ENCODE measurements around the gene ABLIM2.

The ABLIM2 gene

DNA sequence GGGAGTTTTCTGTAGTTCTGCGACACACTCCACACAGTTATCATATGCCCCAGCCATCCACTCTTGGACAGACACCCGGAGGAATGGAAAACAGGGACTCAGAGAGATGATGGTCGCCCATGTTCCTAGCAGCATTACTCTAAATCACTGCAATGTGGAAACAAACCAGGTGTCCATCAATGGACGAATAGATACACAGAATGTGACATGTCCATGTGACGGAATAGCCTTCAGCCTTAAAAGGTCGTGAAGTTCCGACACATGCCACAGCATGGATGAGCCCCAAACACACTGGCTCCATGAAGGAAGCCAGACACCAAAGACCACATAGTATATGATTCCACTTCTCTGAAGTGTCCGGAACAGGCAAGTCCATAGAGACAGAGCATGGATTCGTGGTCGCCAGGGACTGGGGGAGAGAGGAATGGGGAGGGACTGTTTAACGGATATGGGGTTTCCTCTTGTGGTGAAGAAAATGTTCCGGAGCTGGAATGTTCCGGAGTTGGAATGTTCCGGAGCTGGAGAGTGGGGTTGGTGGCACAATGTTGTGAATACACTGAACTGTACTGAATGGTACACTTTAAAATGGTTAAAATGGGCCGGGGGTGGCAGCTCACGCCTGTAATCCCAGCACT lies 190.2 kb downstream of the ABLIM2 start:
- DNase-seq: no peak

DNA sequence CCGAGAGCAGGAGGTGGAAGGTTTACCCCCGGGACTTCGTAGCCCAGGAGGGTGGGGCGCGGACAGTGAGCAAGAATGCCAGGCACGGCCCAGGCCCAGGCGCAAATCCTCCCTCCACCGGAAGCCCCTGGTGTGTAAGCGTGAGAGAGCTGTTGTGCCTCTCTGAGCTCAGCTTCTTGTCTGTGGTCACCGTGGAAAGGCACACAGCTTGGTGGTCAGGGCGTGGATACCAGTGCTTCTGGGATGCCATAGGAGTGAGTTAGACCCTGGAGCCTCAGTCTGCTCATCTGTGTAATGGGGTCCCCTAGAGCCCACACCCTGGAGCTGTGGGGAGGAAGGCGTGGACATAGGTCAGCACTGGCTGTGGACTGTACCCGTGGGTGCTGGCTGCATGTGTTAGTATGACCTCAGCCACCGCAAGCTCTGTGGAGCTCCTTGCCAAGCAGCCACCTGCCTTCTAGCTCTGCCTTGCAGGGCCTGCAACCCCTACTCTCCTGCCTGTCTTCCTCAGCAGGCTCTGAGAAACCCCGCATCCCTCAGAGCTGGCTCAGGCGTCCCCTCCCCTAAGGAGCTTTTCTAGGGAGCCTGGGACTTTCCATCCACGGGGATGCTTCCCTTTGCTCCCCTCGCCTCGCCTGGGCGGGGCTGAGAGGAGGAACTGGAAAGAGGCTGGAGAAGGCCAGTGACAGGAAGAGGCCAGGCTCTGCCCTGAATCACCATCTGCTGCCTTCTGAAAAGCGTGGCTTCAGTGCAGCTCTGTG lies 190.9 kb downstream of the ABLIM2 start:
- no peak for DNase-seq

DNA sequence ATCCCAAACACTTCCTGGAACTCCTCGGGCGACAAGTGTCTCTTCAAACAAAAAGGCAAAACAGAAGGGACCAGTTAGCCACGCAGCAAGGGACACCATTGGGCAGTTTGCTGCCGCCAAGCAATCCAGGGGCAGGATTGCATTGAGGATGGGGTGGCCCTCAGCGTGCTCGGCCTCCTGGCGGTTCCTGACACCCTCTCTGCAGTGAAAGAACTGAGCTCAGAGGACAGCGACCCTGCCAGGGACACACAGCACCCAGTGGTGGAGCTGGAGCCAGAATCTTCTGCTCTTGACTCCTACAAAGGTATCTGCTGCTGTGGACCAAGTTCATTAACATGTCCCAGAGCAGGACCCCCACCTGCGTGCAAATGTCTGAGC lies 191.6 kb downstream of the ABLIM2 start:
- DNase-seq: no peak

DNA sequence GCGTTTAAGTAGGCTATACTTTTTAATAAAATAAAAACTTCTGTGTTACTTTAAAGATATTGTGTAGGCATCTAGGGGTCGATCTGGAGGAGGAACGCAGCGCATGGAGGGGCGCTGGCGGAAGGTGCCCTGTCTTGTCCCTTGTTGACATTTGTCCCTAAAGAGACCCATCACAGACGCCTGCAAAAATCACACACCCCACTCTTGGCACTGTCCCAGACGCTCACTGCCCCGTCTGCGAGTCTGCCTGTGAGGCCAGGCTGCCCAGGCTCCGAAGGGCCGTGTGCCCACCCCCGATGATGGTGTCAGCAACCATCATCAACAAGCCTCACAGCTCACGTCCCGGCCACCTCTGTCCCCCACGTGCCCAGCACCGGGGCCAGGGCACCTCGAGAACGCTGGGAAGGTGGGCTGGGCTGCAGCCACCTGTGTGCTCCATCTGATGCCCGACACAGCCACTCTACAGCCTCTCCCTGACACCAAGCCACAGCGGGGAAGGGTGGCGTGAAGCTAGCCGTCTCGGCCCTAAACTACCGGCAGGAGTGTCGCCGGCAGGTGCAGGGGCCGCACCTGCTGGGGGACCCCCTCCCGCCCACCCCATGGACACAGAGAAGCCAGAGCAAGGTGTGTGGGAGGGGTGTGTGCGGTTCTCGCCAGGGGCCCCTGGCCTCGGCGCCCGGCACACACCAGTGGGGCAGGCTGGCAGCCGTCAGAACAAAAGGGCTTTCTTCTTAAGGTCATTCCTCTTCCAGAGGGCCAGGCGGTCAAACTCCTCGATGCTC lies 192.1 kb downstream of the ABLIM2 start:
- DNase-seq: no peak

DNA sequence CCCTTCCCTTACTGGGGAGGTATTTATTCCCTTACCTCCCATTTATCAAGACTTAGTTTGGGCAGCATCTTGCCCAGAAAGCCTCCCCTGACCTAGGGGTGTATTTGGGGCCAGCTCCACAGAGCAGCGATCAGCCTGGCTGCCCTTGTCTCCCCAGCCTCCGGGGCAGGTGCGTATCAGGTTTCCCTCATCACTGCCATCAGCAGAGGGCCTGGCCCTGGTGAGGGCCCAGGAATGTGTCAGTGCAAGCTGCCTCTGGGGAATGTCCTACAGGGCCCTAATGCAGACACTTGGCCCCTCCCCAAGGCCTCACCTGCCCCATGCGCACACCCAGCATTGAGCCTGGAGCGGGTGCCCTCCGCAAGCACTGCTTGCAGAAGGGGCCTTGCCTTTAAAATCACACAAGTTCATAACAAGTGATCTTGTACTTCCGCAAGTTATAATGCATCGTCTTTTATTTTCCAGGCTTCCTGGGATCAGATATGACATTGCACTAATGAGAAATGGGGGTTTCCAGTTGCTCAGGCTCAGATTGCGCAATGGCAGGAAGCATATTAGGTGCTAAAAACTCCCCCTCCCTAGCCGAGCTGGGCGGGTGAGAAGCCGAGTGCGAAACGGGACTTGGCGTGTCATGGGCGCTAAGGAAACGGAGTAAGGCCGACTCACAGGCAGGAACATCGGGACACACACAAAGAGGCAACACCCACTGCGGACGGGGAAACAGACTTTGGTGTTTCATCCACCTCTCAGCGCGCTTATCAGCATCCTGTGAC lies 193.5 kb downstream of the ABLIM2 start:
- DNase-seq: no peak

DNA sequence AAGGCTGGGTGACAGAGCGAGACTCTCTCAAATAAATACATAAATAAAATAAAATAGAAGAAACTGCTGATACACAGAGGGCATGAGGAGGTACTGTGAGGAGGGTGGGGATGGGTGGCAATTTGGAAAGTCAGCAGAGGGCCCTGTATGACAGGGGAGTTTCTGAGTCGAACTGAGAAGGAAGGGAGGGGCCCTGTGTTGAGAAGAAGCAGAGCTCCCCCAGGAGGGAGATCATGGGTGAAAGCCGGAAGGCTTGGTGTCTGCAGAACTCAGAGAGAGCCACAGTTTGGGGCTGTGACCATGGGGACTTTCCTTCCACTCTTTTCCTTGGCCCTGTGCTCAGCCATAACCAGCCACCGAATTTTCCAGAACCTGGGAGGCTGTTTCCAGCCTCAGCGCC lies 194.2 kb downstream of the ABLIM2 start:
- DNase-seq: no peak

DNA sequence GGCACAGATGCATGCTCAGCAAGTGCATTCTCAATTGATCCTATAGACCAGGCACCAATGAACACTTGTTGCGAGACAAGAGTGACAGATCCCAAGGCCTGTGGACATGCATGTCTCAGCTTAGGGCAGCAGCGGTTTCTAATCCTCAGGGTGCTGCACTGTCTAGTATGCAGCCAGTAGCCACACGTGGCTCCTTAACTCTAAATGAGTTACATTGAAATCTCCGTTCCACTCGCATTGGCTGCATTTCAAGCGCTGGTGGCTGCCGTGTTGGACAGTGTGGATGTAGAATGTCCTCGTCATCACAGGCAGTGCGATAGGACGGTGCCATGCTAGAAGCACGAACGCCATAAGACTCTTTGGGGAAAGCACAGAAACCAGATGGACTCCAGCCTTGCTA lies 194.9 kb downstream of the ABLIM2 start:
- DNase-seq: no peak

DNA sequence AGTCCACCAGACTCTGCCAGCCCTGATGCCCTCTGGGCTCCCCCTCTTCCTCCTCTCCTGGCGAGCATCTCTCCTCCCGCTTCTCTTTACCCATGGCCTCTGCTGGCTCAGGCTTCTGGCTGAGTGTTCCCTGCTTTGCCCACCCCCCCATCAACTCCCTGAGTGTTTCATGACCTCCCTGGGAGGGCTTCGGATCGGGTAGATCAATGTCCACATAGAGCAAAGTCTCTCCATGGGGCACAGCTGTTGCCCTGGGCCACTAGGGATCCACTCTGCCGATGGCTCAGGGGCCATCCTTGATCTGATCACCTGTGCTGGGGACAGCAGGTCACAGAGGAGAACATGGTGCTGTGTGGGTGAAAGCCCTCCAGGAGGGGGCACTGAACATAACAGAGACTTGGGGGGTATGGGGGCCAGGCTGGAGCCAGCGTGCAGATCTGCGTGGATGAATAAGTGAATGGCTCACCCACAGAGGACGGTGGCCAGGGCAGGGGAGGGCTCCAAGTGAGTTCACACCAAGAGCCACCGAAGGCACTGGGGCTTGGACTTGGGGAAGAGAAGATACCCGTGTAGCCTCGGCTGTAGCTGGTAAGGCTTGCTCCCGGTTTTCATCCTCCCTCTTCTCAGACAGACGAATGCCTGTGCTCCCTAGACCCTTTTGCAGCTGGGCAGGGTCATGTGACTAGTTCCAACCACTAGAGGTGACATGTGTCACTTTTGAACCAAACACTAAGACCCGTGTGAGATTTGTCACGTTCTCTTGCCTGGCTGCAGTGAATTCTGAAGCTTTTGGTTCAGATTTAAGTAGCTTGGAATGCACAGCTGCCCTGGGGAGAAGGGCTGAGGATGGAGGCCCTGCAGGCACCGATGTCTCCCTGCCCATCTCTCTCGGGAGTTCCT lies 195.8 kb downstream of the ABLIM2 start:
- no peak for DNase-seq

DNA sequence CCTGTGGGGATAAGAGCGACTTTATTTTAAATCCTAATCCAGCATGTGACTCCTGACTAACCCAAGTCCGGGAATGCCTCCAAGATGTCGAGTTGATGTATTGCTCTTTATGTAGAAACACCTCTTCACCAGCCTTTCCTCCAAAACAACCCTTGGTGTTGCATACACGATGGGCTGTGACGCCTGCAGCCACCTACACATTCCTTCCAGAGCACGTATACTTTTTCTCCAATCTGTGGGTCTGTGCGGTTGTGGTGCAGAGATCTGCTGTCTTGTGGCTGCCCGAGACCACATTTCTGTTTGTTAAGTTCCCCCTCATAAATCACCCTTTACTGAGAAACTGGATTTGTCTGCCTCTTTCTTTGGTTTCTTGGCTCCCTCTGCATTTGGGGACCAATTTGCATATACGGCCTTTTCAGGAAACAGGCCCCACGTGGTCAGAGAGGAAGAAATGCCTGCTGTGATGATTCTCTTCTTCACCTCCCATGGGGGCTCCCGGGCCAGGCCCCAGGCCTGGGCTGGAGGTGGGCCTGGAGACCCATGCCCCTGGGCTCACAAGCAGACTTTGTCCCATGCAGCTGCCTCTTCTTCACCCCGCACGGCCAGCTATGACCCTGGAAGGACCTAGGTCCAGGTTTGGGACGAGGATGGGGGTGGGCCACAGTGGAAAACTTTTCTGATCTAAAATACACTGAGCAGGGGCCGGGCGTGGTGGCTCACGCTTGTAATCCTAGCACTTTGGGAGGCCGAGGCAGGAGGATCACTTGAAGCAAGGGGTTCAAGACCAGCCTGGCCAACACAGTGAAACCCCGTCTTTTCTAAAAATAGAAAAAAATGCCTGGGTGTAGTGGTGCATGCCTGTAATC lies 197.6 kb downstream of the ABLIM2 start:
- no peak for DNase-seq

DNA sequence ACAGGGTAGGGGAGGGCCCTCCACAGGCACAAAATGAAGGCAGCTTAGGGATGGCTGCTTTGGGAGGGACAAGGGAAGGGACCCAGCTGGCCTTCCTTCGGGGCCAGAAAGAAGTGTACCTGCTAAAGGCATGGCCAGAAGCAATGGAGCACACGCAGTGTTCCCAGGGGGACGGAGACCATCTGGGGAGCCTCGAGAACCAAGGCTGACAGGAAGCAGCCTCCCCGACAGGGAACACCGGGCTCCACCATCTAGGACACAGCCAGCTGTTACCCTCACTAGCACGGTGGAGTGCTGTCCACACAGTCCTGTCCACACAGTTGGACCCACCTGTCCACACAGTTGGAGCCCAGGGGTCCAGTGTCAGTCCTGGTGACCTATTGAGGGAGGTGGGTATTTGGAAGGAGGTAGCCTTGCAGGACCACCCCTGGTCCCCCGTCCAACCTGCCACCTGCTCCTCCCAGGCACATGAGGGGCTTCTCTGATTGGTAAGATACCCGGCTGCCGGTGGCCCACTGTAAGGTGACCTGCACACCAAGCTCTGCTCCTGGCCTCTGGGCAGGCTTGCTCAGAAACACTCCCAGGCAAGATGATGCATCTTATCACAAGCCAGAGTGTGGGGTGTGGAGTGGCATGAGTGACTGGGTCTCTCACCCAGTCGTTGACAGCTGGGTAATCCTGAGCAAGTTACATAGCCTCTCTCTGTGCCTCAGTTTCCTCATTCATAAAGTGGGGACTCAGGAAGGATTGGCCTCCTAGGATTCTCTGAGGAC lies 198.4 kb downstream of the ABLIM2 start:
- no peak for DNase-seq

DNA sequence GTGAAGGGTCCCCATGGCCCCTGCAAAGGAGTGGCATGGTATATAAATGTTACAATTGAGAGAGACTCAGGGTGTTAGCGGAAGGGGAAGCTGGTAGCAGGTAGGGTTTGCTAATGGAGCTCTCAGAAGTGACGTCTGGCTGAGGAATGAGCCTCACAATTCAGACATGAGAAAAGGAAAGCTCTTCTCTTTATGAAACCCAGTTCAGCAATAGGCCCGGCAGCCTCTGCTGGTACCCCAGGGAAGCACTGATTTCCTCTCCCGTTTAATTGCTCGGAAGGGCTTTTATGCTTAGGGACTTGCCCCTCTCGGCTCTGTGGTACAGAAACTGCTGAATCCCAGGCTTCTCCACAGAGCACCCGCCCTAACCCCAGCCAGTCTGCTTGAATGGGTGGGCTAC lies 199.5 kb downstream of the ABLIM2 start:
- DNase-seq: no peak

DNA sequence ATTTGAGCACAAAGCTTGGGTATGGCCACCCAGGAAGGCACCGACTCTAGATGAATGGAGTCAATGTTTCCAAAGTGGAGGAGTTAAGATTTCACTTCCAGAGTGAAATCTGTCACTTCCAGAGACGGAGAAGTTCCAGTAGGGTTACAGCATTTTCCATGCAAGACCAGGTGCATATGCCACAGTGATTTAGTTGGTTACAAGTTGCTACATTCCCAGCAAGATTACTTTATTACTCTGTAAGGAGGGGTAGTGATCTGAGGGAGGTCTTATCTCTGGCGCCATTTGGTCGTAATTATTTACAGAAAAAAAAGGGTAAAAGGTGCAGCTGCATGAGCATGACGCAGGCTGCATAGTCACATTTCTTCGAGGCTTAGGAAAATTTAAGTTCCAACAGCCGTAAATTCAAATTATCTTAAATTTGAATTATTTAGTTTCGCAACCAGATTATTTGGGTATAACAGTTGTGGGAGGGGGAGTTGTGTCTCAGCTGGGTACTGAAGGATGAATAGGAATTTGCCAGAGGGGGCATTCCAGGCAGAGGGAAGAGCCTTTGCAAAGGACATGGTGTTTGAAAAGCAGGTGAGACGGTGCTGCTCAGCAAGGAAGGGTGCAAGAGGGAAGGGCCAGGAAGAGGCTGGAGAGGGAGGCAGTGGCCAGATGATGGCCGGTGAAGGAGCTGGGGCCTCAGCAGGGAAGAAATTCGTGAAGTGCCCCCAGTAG lies 201.5 kb downstream of the ABLIM2 start:
- DNase-seq: no peak

DNA sequence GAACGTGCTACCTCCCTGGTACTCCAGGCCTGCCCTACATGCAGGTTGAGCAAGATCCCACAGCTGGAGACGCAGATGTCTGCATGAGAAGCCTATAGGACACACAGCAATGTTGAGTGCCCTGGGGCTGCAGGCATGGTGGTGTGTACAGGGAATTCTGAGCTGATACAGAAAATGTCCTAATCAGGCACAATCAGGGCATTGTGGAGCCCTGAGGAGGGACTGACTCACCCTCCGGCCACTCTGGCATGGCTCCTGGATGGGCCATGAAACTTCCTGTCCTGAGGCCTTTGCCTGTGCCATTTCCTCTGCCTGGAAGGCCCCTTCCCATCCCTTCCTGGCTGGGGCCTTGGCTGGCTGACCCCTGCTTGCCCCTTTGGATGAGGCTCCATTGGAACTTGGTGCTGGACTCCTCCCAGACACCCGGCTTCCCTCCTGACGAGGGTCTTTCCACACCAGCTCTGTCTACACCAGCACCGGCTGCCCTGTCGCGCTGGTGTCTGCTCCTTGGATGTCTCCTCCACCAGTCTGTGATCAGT lies 202.3 kb downstream of the ABLIM2 start:
- DNase-seq: no peak

DNA sequence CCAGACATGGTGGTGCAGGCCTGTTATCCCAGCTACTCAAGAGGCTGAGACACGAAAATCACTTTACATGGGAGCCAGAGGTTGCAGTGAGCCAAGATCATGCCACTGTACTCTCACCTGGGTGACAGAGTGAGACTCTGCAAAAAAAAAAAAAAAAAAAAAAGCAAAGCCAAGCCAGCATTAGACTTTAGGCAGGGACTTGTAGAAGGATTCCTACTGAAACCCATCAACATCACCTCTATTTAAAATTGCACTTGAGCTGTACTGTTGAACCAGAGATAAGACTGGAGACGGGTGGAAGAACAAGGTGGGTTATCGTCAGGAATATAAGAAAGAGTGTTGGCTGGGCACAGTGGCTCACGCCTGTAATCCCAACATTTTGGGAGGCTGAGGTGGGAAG lies 203.2 kb downstream of the ABLIM2 start:
- DNase-seq: no peak

DNA sequence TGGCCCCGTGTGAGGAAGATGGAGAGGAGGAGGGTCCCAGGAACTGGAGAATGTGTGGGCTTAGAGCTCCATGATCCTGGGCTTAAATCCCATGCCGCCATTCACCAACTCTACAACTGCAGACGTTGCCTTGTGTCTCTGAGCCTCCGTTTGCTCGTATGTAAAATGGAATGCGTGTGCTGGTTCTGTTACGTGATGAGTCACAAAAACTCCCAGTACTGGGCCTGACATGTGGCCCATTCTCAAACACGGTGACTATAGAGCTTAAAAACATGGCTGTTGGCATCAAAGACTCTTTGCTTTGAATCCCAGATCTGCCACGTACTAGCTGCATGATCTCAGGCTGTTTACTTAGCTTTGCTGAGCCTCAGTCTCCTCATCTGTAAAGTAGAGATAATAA lies 206.0 kb downstream of the ABLIM2 start:
- no peak for DNase-seq

DNA sequence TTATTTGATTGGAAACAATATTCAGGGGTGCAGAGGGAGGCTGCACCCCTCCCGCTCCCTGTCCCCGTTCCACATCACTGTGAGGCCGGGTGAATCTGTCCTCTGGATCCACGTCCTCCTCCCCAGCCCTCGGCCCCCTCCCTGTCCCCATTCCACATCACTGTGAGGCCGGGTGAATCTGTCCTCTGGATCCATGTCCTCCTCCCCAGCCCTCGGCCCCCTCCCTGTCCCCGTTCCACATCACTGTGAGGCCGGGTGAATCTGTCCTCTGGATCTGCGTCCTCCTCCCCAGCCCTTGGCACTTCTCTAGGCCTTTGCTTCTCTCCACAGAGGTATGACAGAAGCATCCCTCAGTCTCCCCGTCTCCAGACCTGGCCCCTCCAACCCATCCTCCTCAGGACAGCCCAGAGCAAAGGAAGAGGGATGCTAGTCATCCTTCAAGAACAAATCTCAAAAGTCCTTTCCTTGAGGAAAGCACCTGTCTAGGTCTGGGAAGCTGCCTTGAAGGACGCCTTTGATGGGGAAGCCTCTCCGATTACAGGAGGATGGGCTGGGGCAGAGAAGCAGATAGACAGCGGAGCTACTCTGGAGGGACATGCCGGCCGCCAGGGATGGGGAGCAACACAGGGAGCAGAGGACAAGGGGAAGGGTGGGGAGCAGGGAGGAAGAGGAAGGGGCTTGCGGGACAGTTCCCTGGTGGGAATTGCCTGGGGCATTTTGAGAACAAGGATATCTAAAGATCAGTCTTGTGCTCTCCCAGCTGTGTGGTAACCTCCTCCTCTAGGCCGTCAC lies 208.1 kb downstream of the ABLIM2 start:
- DNase-seq: no peak

DNA sequence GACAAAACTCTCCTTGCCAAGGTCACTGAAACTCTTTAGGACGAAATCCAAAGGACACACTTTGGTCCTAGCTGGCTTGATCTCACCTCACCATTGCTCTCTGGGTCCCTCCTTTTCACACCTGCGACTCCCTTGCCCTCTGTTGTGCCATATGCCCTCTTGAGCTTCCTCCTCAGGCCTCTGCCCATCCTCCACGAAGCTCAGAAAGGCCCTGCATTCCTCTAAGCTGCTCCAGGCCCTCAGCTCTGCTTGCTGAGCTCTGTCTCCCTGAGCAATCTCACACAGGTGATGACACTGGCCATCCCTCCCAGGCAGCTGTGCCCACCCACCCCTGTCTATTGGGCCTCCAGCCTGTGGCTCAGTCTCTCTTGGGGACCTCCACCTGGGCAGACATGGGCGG lies 208.9 kb downstream of the ABLIM2 start:
- no peak for DNase-seq

DNA sequence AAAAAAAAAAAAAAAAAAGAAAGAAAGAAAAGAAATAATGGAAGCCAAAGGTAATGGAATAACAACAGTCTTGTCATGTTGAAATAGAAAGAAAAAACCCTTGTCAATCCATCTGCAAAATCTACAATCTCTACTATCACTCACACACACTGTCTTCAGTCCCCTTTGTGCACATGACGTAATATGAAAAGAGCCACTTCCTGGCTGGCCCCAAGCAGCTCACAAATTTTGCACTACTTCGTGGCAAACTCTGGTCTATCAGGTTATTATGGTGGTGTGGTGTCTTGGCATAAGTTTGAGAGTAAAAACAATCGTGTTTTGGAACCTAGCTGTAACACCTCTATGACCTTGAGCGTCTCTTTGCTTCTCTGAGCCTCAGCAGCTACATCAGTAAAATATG lies 210.7 kb downstream of the ABLIM2 start:
- no peak for DNase-seq
